Ishikawa (cell line): ENCODE measurements around the gene CD101.

Source experiments
- CEBPB ChIP-seq: IDR thresholded peaks from 2 replicates; pipeline ENCODE4 v1.6.1; 2012
- CREB1 ChIP-seq: IDR thresholded peaks from 2 replicates; pipeline ENCODE4 v1.6.1; 2012; ENCODE audit warnings: low read depth
- EGR1 ChIP-seq: IDR thresholded peaks from 2 replicates; pipeline ENCODE4 v1.6.1; 2012
- EP300 ChIP-seq: IDR thresholded peaks from 2 replicates; pipeline ENCODE4 v1.6.1; 2012; ENCODE audit warnings: borderline replicate concordance
- FOXM1 ChIP-seq: IDR thresholded peaks from 2 replicates; pipeline ENCODE4 v1.6.1; 2012; ENCODE audit warnings: low read depth, borderline replicate concordance
- MAX ChIP-seq: IDR thresholded peaks from 2 replicates; pipeline ENCODE4 v1.6.1; 2012
- NFIC ChIP-seq: IDR thresholded peaks from 2 replicates; pipeline ENCODE4 v1.6.1; 2012
- RAD21 ChIP-seq: IDR thresholded peaks from 2 replicates; pipeline ENCODE4 v1.6.1; 2012; ENCODE audit warnings: low read depth
- REST ChIP-seq: IDR thresholded peaks from 2 replicates; pipeline ENCODE4 v1.6.1; 2012; ENCODE audit warnings: low read depth, mild to moderate bottlenecking
- TAF1 ChIP-seq: IDR thresholded peaks from 2 replicates; pipeline ENCODE4 v1.6.1; 2012; ENCODE audit warnings: low read depth, mild to moderate bottlenecking
- TCF12 ChIP-seq: IDR thresholded peaks from 2 replicates; pipeline ENCODE4 v1.6.1; 2012; ENCODE audit warnings: low read depth
- TEAD4 ChIP-seq: IDR thresholded peaks from 2 replicates; pipeline ENCODE4 v1.6.1; 2012
- USF1 ChIP-seq: IDR thresholded peaks from 2 replicates; pipeline ENCODE4 v1.6.1; 2012
- YY1 ChIP-seq: IDR thresholded peaks from 2 replicates; pipeline ENCODE4 v1.6.1; 2012; ENCODE audit warnings: low read depth
- ZBTB7A ChIP-seq: IDR thresholded peaks from 2 replicates; pipeline ENCODE4 v1.6.1; 2012; ENCODE audit warnings: low read depth

CD101 gene

GRCh38 chr1:116981521-116982037 is 20.0 kb upstream of the CD101 start:
- no peak for TF ChIP-seq CEBPB
- TF ChIP-seq EGR1: no peak
- no peak for TF ChIP-seq YY1
- no peak for TF ChIP-seq MAX
- TF ChIP-seq CREB1: no peak
- TF ChIP-seq ZBTB7A: no peak

GRCh38 chr1:116982319-116983004 is 19.1 kb upstream of the CD101 start:
- no peak for TF ChIP-seq YY1
- TF ChIP-seq EP300: no peak
- TF ChIP-seq USF1: no peak
- TF ChIP-seq CREB1: no peak
- TF ChIP-seq CEBPB: no peak
- no peak for TF ChIP-seq NFIC
- no peak for TF ChIP-seq TCF12
- no peak for TF ChIP-seq MAX
- TF ChIP-seq TEAD4: no peak
- TF ChIP-seq EGR1: no peak

- no peak for TF ChIP-seq CEBPB
- no peak for TF ChIP-seq REST
- no peak for TF ChIP-seq MAX
- TF ChIP-seq TCF12: no peak
- no peak for TF ChIP-seq TEAD4
- no peak for TF ChIP-seq ZBTB7A
- no peak for TF ChIP-seq TAF1
- TF ChIP-seq RAD21: no peak
- TF ChIP-seq EGR1: no peak
- TF ChIP-seq NFIC: no peak
- TF ChIP-seq CREB1: no peak
- no peak for TF ChIP-seq FOXM1
- no peak for TF ChIP-seq YY1
- TF ChIP-seq USF1: no peak
- TF ChIP-seq EP300: no peak
Measured at GRCh38 chr1:116983112-116983511, 18.4 kb upstream of the CD101 start.

- no peak for TF ChIP-seq USF1
- TF ChIP-seq CEBPB: no peak
- no peak for TF ChIP-seq TAF1
- TF ChIP-seq EP300: no peak
- no peak for TF ChIP-seq EGR1
- TF ChIP-seq RAD21: no peak
- TF ChIP-seq FOXM1: no peak
- TF ChIP-seq YY1: no peak
- TF ChIP-seq REST: no peak
- TF ChIP-seq ZBTB7A: no peak
- TF ChIP-seq TCF12: no peak
- no peak for TF ChIP-seq CREB1
- TF ChIP-seq TEAD4: no peak
- no peak for TF ChIP-seq MAX
- no peak for TF ChIP-seq NFIC
Measured at GRCh38 chr1:116983678-116984077, 17.9 kb upstream of the CD101 start.
